Measurements from ENCODE around the gene HEXB. TPM values are rescaled to one million over a fixed set of nuclear protein-coding genes. Genes with fewer than 3 reads are reported as not detected.
A peak's percentile ranks its signal among the peaks of the same experiment; 100 is the strongest.
"Not testable (repeated sequence)": the region's sequence is repeated elsewhere in the genome, so short reads cannot be mapped to it uniquely, and the experiment has no call there.

The HEXB gene
- polyA plus RNA-seq, 12 donors: 33.8 to 63.9 (median 40.0) TPM; not detected in 1

DNA sequence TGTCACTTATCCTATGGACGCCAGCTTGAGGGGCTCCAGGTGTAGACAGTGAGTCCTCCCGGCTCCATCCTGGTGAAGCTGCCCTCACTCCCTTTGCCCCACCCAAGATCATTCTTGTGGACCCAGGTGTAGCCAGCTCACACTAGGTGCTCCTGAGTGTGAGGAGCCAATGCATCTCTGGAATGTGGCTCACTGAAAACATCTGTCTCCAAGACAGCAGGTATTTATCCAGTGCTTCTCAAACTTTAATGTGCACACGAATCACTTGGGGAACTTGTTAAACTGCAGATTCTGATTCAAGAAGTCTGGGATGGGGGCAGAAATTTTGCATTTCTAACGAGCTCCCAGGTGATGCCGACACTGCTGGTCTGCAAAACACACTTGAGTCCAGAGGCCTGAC is 31.0 kb upstream of the HEXB start:
- no peak for DNase-seq

DNA sequence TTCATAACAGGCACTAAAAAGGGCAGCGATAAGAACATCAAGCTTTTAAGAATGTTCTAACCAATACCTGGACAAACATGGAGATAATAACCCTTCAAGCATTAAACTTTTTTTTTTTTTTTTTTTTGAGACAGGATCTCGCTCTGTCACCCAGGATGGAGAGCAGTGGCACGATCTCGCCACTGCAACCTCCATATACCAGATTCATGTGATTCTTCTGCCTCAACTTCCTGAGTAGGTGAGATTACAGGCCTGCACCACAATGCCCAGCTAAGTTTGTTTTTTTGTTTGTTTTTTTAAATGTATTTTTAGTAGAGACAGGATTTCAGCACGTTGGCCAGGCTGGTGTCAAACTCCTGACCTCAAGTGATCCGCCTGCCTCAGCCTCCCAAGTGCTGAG is 29.8 kb upstream of the HEXB start:
- no peak for DNase-seq

DNA sequence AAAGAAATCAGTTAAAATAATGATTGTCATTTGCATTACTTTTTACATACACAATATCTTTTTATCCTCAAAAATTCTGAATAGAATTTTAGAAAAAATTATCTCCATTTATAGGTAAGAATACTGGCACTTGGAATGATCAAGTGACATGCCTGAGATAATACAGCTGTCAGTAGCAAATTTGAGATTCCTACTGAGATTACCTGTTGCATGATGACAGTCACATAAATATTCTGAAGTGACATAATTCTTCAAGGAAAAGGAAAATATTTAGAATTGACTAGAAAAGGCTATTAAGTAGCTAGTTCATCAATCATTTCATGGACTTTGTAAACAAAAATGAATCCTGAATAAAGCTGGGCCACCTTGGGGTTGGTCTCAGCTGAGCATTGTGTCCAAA is 29.3 kb upstream of the HEXB start:
- DNase-seq: no peak

DNA sequence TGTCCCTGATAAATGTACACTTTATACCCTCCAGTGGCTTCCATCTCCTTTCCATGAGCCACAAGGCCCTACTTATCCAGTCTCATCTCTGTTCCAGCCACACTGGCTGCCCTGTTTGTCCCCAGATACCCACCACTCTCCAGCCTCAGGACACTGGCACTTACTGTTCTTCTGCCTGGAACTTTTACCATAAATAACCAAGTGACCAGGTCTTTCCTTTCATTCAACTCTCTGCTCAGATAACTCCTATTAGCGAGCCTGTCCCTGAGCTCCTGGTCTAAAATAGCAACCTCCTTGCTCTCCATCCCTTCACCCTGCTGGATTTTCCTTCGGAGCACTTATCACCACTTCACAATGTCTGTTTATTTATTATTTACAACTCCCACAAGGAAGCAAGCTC is 27.9 kb upstream of the HEXB start:
- DNase-seq: no peak

DNA sequence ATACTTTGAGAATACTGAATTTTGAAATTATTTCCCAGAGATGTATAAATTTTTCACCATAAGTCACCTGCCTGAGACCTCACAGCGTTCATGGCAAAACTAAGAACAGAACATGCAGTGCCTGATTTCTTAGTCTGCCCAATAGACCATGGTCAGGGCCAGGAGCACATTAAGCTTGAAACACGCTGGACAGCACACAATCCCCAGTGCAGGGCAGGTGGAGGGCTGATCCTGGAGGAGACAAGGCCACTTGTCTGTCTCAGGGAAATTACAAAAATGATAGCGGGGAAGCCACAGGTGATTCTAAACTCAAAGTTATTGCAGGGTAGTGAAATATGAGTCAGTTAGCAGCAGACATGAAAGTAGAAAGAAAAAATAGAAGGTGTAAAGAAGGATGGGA is 25.9 kb upstream of the HEXB start:
- no peak for DNase-seq

DNA sequence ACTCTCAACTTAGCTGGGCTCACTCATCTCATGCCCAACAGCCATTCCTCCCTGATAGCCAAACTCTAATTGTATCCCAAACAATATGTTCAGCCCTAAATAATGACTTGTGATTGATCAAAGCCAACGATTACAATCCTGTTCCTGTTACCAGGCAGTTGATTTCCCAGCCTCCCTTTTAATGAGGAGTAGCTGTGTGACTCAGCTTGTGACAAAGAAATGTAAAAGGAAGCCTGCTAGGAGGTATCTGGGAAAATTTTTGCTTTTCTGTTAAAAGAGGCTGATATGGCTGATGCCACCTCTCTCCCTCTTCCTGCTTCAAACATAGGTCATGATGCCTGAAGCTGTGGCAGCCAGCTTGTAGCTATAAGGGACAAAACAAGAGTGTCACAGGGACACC is 24.9 kb upstream of the HEXB start:
- no peak for DNase-seq

DNA sequence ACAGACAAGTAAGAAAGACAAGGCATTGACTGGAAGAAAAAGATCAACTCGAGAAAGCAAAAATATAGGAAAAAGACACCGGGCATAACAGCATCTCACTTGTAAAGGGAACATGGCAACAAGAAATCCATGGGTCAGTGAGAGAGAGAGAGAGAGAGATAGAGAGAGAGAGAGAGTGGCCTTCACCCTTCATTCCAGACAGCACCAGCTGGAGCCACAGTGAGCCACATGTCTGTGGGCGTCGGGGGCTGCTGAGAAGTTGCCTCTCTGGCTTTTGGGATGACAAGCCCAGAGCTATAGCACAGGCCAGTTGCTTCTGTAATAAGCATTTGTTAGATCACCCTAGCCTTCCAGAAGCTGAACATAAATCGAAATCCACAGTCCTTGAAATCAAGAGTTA is 24.2 kb upstream of the HEXB start:
- no peak for DNase-seq

DNA sequence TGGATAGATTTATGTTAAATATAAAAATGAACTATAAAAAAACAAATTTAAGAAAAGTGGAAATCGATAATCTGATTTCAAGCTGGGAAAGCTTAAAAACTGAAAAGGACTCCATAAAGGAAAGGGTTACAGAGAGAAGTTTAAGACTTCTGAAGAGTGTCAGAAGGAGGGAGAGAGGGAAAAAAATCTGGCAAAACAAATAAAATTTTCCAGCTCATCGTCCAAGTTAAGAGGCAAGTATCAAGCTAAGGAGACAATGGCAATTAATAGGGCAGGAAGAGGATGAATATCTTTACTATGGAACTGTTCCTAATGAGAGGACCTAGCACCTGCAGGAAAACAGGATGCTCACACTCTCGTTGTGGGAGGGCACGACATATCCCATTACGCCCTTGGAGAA is 20.5 kb upstream of the HEXB start:
- peak; percentile 56 for DNase-seq

DNA sequence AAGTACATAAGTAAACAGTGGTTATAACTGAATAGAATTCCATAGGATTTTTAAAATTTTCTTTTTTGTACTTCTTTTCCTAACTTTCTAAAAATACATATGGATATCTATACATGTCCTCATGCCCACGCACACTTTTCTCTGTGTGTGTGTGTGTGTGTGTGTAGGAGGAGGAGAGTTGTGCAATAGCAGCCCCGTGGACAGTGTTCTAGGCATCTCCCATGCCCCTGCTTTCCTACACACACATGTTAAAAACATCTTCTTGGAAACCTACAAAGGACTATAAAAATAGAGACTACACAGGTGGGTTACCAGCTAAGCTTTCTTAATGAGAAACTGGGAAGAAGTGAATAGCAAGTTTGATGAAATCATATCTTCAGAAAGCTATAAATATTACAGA is 19.8 kb upstream of the HEXB start:
- DNase-seq: peak; percentile 20

DNA sequence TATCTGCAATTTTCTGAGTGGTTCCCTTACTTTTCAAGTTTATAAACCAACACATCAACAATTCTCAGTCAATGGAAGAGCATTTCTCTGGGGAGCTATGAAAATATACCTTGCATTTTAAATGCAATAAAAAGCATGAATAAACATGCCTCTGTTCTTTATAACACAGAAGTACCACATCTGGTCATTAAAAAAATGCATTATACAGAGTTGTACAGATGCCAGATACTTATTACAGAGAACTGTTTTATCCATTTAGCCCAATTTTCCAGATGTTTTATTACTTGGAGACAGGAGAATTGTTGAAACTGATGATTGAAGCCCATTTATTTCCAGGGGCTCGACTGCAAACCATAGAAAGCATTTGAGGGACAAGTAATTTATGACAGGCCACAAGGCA is 19.2 kb upstream of the HEXB start:
- peak; percentile 39 for DNase-seq

DNA sequence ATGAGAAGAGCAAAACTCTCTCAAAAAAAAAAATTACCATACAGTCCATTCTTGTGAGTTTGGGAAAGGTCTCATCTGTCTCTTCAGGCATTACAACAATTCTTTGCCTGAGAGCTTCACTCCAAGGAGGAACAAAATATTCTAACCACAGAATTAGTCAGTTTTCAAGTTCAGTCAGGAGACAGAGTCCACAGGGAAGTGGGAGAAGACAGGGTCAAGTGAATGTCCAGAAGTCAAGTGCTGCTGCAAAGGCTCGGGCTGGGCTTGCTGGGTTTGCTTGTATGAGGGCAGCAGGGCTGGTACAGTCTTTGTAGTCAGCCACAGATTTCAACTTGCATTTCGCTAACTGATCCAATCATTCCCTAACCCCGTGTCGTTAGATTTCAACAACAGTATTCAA is 17.6 kb upstream of the HEXB start:
- no peak for DNase-seq

DNA sequence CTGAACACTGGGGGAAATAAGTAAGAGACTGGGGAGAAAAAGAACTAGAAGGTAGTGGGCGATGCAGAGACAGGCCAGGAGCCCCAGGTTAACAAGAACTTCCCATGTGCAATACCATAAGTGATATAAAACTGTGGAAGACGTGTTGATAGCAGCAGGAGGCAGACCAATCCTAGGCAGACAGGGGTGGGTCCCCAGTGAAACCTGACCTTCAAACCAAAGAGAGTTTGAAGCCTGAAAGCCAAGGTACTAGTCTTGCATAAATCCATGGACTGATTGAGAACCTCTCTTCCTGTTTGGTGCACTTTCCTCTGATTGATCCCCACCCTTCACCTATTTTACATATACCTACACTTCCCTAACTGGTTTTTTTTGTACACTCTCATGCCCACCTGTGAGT is 15.2 kb upstream of the HEXB start:
- no peak for DNase-seq

DNA sequence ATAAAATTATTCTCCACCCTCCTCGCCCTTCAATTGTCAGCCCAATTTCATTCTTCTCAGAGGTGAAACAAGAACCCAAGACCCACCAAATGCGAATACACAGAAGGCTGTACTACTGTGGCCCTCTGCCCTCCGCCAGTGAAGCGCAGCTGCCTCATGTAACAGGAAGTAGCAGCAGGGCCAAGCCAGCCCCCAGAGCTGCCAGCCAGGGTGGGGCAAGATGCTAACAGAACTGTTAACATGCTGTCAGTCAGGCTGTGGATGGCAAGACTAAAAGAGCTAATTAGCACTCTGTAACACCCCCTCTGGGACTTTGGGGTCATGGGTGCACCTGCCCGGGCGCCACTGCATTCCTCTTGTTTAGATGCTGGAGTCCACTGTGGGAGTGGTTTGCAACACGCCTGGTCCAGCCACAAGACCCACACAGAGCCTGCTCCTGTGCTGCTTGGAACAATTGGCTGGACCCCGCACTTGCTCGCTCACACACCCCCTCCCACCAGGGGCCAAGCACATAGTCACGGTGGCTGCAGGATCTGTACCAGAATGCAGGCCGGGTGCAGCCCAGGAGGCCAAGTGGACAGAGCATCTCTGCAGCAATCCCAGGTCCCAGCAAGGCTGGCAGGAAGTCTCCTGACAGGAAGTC is 14.5 kb upstream of the HEXB start:
- DNase-seq: no peak

DNA sequence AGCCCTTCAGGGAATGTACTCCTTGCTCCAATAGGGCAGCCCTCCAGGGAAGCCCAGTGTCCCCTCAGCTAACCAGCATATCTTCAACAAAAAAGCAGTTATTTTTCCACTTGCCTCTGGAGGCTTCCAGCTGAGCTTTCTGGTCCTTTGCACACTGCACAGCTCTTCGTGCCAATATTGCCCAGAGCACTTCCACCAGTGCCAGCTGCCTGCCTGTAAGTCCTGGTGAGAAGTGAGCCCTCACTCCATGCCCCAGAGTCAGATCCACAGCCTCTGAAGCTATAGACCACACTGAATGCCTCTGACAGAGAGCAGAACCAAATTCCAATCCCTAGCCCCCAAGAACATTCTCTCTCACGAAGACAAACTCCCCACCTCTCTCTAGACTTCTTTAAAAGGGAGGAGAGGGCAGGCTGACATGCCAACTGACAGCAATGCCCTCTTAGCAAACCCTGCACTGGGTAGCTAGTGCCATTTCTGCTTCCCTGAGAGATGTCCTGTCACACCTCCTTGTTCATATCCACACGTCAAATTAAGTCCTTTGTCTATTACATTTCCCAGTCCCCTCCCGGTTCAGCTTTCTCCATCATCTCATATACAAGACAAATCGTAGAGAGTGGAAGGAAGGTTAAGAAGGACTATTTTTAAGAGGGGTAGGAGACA is 12.7 kb upstream of the HEXB start:
- DNase-seq: no peak

DNA sequence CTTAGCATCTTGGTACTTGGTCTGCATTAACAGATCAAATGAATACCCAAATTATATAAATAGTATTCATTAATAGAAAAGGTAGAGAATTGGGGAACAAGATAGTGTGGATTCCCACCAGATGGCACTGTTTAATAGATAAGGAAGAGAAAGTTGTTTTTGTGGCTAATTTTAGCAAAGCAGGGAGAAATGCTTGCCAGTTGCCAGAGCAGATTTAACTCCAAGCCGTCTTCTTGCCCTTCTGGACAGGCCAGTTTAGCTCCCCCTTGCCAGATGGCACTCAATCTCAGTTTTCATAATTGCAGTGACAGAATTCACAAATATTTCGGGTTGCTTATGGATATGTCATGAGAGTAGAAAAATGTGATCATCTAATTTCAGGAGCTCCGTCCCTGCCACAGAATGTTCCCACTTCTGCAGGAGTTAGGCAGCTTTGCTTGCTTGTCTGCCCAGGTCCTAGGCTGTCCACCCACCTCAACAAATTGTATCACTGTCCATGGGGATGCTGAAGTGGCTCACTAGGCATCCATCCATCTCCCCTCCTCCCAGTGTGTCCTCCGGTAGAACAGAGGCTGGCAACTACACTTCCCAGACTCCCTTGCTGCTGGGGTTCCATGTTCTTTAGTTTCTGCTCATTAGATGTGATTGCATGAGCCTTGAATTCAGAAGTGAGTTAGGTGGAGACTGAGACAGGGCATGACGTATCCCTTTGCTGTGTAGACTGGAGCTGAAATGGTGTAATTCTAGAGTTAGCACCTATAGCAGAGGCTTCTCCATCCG is 11.8 kb upstream of the HEXB start:
- DNase-seq: peak; percentile 41

DNA sequence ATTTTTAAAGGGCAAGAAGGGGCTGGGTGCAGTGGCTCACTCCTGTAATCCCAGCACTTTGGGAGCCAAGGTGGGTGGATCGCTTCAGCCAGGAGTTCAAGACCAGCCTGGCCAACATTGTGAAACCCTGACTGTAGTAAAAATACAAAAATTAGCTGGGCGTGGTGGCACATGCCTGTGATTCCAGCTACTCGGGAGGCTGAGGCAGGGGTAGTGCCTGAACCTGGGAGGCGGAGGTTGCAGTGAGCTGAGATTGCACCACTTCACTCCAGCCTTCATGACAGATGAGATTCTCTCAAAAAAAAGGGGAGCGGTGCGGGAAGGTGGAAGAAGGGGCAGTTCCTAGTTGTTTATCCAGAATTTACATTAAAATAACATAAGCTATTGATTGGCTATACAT is 8.6 kb upstream of the HEXB start:
- not testable (repeated sequence) for DNase-seq

DNA sequence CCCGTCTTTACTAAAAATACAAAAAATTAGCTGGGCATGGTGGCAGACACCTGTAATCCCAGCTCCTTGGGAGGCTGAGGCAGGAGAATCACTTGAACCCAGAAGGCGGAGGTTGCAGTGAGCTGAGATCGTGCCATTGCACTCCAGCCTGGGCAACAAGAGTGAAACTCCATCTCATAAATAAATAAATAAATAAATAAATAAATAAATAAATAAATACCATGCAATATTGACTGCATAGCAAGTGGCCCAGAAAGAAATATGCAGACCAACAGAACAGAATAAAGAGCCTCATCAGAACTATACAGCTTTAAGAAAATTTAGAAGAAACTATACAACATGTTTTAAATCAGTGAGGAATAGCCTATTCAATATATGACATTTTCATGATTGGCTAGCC is 6.9 kb upstream of the HEXB start:
- DNase-seq: not testable (repeated sequence)

DNA sequence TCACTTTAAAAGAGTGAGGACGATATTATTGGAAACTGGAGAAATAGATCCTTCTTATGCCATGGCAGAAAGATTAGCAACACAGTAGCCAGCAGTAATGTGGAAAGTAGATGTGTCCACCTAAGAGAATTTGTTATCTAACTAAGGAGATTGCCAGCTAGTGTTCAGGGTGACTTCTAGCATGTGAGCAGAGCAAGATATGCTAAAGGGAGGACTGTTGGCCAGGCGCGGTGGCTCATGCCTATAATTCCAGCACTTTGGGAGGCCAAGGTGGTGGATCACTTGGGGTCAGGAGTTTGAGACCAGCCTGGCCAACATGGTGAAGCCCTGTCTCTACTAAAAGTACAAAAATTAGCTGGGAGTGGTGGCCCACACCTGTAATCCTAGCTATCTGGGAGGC is 5.7 kb upstream of the HEXB start:
- not testable (repeated sequence) for DNase-seq

DNA sequence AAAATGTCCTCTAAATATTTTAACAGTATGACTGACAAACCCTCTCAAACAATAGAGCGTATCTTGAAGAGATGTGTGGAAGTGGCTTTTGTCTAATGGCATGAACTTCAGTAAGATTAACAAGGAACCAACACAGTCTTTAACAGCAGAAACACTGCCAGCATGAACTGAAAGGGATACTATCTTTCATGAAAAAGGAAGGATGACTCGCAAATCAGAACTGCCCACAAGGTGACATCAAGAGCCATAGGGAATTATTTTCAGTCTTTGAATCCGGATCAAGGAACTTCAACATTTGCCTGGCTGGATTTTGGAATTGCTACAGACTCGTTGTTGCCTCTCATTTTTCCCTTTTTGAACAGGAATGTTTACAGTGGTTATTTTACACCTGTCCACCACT is 5.1 kb upstream of the HEXB start:
- no peak for DNase-seq

DNA sequence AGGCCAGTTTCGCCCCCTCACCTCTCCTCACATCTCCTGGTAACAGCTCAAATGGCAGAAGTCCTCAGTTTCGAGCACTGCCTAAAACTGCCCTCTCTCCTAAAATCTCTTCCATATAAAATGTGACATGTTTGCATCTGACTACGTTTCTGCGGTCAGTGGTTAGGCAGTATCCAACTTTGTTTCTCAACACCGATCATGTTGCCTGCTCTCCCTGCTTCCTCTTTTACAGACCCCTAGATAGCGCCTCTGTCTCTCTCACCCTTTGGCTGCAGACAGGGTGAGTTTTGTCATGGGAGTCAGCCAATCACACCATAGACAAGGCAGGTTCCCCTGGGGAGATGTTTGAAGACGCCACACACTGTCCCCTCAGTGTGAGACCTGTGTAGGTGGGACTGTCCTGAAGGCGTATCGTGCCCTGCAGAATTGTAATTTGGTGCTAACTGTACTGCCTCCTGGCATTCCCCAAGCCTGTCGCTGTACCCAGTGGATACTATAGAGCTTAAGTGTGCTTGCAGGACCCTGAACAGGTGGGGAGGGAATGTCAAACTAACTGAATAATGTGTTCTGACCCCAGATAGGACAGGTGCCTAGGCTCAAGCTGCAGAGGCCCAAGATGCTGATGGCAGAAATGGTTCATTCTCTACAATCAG is 1.1 kb downstream of the HEXB start:
- peak; percentile 34 for DNase-seq

DNA sequence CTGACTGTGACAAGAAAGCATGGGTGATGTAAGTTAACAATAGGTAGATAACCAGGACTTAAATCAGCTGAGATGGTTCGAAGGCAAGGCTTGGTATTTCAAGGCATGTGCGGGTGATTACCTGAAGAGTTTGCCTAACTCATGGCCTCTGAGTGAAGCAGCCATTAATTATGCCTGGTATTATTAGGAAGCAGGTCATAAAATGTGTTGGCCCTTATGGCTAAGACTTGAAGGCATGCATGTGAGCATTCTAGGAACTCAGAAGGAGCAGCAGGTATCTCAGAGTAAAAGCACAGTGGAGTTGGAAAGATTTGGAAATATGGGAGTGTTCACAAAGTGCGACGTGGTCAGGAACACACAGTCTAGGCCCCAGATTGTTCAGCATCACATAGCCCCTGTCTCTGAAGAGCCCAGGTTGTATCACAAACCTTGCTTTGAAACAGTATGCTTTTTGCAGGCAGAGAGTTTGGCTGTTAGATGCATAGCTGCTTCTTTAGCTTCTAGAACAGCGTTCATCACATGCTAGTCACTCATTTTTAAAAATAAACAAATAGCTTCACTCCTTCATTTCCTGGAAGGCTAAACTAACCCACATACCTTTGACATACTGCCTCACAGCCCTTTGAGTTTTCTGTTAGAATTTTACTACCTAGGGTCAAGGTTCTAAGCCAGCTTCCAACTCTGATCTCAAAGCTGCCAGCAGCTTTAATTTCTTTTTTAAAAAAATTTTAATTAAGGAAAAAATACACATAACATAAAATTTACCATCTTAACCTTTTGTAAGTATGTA is 2.1 kb downstream of the HEXB start:
- DNase-seq: no peak

DNA sequence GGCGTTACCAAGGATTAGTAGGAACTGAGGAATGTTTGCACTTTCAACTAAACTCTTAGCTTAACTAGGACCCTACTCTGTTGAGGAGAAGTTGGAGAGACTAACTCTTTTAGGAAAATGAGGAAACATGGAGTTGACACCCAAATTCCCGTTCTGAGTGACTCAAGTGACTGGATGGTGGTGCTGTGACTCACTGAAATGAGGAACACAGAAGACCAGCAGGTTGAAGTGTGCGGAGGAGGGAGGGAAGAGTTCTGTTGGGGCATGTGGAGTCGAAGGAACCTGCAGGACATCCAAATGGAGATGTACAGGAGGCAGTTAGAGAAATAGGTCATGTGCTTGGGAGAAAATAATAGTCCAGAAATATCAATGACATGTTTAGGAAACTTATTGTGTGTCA is 8.2 kb downstream of the HEXB start:
- no peak for DNase-seq
